Retinal pigment epithelial cell (primary cell): ENCODE measurements around the gene RPL12.
A peak's percentile ranks its signal among the peaks of the same experiment; 100 is the strongest.

Source experiments
- DNase-seq: peaks from one replicate; pipeline ENCODE4 v3.0.0-alpha.2; 2010; ENCODE audit warnings: low read depth
- H3K4me3 ChIP-seq: 2 replicates; pipeline ENCODE4 v1.5.1; 2011; ENCODE audit warnings: mild to moderate bottlenecking, low read length, control low read depth, moderate library complexity
- TF ChIP-seq, protein P1 (sequence below): conservative IDR thresholded peaks from 2 replicates; pipeline ENCODE4 v1.5.1; 2011; ENCODE audit warnings: low read depth, low read length, control low read depth, inconsistent platforms

The RPL12 gene

DNA sequence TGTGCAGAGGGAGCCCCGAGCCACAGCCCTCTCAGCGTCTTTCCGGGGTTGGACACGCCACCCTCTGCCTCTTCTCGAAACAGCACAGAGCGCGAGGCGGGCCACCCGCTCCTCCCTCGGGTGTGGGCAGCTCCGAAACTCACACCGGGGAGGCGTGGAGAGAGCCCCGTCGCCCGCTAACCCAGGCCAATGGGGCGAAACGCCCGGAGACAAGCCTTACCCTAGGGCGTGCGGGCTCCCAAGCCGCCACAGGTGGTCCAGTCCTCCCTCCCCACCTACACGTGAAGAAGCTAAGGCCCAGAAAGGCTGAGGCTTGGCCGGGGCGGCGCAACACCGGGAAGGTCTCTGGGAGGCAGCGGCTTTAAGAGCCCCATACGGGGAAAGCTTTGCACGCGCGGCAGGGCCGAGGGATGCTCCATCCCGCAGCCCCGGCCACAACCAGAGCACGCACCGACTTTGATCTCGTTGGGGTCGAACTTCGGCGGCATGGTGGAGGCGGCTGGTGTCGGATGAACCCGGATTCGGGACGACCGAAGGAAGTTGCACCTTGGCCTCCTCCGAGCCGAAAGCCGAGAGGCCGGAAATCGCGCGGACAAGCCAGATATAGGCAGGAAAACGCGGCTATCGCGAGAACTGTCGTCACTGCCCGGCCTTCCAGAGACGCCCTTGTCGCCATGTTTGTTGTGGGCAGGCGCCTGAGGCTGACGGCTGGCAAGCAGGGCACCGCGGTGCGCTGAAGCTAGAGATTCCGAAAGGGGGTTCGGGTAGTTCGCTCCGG is at the start of gene RPL12, which contains the start of gene LRSAM1:
Gene RPL12 (minus strand): TSS at position 577 of the 778 bp plus-strand sequence. CDS start 89 bp downstream, at position 488.
Gene LRSAM1 (plus strand): TSS at position 681 of the 778 bp plus-strand sequence. CDS start 3,018 bp downstream, outside the sequence.
- peak within 1 kb of the TSS; percentile 98 for H3K4me3 ChIP-seq
- peak; percentile 69 for DNase-seq
- TF ChIP-seq, protein P1, sequence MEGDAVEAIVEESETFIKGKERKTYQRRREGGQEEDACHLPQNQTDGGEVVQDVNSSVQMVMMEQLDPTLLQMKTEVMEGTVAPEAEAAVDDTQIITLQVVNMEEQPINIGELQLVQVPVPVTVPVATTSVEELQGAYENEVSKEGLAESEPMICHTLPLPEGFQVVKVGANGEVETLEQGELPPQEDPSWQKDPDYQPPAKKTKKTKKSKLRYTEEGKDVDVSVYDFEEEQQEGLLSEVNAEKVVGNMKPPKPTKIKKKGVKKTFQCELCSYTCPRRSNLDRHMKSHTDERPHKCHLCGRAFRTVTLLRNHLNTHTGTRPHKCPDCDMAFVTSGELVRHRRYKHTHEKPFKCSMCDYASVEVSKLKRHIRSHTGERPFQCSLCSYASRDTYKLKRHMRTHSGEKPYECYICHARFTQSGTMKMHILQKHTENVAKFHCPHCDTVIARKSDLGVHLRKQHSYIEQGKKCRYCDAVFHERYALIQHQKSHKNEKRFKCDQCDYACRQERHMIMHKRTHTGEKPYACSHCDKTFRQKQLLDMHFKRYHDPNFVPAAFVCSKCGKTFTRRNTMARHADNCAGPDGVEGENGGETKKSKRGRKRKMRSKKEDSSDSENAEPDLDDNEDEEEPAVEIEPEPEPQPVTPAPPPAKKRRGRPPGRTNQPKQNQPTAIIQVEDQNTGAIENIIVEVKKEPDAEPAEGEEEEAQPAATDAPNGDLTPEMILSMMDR: no peak

DNA sequence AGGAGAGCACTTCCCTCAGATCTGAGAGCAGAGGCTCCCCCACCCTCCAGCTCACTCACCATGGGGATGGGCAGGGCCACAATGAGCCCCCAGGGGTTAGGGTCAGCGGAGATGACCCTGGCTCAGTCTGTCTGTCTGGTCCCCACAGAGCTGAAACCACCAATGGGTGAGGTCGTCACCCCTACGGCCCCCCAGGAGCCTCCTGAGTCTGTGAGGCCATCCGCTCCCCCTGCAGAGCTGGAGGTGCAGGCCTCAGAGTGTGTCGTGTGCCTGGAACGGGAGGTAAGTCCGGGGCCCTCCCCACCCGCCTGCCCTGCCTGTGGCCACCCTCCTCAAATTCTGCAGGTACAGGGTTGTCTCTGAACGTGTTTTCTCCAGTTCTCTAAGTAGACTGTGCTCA is 49.7 kb upstream of the RPL12 start:
- DNase-seq: no peak
- no peak overlapping the region for H3K4me3 ChIP-seq
- TF ChIP-seq, protein P1: no peak

DNA sequence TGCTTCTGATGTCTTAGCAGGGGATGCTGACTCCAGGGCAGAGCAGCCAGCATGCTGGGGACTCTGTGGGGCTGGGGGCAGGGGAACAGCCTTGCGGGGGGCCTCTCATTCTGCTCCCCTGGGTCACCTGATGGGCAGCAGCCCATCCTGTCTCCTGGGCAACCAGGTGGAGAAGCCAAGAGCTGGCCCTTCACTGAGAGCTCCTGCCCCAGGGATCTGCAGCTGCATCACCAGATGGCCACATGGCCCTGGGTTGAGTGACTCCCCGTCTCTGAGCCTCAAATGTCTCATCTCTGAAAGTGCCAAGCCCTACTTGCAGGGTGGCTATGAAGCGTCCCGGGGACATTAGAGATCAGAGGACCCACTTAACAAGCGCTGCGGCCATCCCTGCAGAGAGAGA is 49.2 kb upstream of the RPL12 start:
- TF ChIP-seq, protein P1: no peak
- DNase-seq: no peak
- H3K4me3 ChIP-seq: no peak overlapping the region

DNA sequence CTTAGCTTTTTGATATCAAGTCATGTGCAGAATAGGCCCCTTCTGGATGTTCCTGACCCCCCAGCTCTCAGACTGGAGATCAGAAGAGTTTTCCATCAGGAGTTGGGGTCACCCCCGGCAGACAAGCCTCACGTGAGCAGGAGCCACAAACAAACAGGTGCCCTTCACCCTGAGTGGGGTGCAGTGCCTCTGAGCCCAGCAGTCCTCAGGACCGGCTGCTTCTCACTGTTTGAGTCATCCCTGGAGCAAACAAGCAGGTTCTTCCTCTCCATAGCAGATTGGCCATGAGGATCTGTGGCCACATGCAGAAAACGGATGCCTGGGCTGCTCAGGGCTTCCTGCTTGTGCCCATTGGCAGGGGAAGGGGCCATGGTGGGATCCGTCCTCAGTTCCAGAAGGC is 47.1 kb upstream of the RPL12 start:
- TF ChIP-seq, protein P1: no peak
- DNase-seq: no peak

DNA sequence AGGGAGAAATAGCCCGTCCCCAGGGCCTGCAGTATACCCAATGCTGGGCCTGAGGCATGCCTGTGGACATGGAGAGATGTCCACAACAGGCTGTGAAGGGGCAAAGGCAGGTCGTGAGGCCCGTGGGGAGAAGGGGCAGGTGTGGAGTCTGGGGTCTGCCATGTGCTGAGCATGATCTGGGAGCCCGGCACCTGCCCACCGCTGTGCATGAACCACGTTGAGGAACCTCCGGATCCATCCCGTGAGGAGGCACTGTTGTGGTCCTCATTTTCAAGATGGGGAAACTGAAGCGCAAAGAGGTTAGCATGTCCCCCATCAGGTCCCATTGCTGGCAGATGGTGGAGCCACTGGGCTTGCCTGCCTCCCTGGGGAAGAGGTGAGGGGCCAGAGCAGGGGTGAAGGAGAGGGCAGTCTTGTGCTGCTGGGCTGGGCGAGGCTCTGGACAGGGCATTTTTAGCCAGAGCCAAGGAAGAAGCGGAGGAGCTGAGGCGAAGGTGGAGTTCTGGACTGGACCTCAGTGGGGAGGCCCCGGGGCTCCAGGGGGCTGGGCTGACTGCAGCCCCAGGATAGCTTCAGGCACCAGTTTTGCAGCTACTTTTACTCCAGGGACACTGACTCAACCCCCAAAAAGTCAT is 46.6 kb upstream of the RPL12 start:
- TF ChIP-seq, protein P1: no peak
- DNase-seq: no peak
- no peak overlapping the region for H3K4me3 ChIP-seq

More for the DNA sequence above, 47.1 kb upstream of the RPL12 start:
- no peak overlapping the region for H3K4me3 ChIP-seq

DNA sequence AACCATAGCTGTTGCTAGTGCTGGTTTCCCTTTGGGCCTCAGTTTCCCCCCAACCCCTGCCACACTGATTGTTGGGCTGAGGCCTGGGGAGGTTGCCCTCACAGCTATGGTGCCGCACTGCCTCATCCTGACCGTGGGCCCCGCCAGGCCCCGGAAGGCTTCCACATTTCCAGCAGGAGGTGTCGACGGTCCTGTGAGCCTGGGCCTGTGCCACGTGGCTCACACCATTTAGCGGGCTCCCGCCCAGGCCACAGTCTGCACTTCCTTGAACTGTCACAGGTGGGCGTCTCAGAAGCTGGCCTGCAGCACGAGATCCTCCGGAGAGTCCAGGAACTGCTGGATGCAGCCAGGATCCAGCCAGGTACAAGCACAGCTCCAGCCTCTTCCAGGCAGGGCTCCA is 45.8 kb upstream of the RPL12 start:
- DNase-seq: no peak
- H3K4me3 ChIP-seq: no peak overlapping the region
- TF ChIP-seq, protein P1: no peak
